Heart right ventricle (tissue), 16 donors: Measurements from ENCODE around the gene TMEM107. TPM values are rescaled to one million over a fixed set of nuclear protein-coding genes. Genes with fewer than 3 reads are reported as not detected.

Source experiments
- ATAC-seq, 8 donors: fragments of 200-7000 bp; cut with Tn5 transposase; one replicate each; pipeline ENCODE4 v1.9.1; 2020; ENCODE audit warnings: mild to moderate bottlenecking in 8 of 8, moderate library complexity in 8 of 8, moderate number of reproducible peaks in 1 of 8
- DNase-seq, 2 donors: peaks; one replicate each; pipeline ENCODE4 v3.0.0-alpha.2; 2020
- H3K27ac ChIP-seq, 10 donors: fragments of 200-600 bp; sonication (generic) in 2 of 10; one replicate each; pipeline versions ENCODE4 v1.5.0 to v1.8.0; 2020 to 2022; ENCODE audit warnings: mild to moderate bottlenecking in 3 of 10
- H3K27me3 ChIP-seq, 7 donors: fragments of 200-600 bp; one replicate each; pipeline ENCODE4 v1.8.0; 2021 to 2022; ENCODE audit warnings: mild to moderate bottlenecking in 2 of 7
- H3K36me3 ChIP-seq, 9 donors: fragments of 200-600 bp; sonication (generic) in 1 of 9; one replicate each; pipeline versions ENCODE4 v1.5.0 to v1.8.0; 2020 to 2022; ENCODE audit warnings: mild to moderate bottlenecking in 2 of 9
- H3K4me1 ChIP-seq, 9 donors: fragments of 200-600 bp; sonication (generic) in 1 of 9; one replicate each; pipeline versions ENCODE4 v1.5.0 to v1.8.0; 2020 to 2022; ENCODE audit warnings: mild to moderate bottlenecking in 4 of 9
- H3K4me3 ChIP-seq, 10 donors: fragments of 200-600 bp; sonication (generic) in 2 of 10; one replicate each; pipeline versions ENCODE4 v1.5.0 to v1.8.0; 2020 to 2022; ENCODE audit warnings: mild to moderate bottlenecking in 7 of 10, moderate library complexity in 2 of 10
- H3K9me3 ChIP-seq, 11 donors: fragments of 200-600 bp in 10 of 11; sonication (generic) in 2 of 11; one replicate each; pipeline versions ENCODE4 v1.5.0 to v1.8.0; 2013 to 2022; ENCODE audit warnings: mild to moderate bottlenecking in 2 of 11, control low read depth in 1 of 11, moderate library complexity in 1 of 11
- CTCF ChIP-seq, 9 donors: fragments of 200-600 bp; sonication (generic) in 2 of 9; IDR thresholded peaks; one replicate each; pipeline versions ENCODE4 v1.5.0 to v1.8.0; 2021 to 2022; ENCODE audit warnings: antibody characterized with exemption in 9 of 9, mild to moderate bottlenecking in 5 of 9, moderate library complexity in 1 of 9
- WGBS, 2 donors: extraction: QIAGEN DNeasy Blood & Tissue Kit; methylation state at CpG; one replicate each; pipeline ENCODE4 v1.1.7; 2013; ENCODE audit warnings: inconsistent platforms in 1 of 2; 5-methylcytosine and 5-hydroxymethylcytosine counted together
- intact Hi-C, 10 donors: fragments of 100-400 bp; cut with DNase I; formaldehyde crosslinking; loops; one replicate each; pipeline versions ENCODE4 v1.11.1 to v1.14.2; 2022
- polyA plus RNA-seq, 2 donors: library from polyadenylated mRNA; stranded (reverse); fragments of 200-250 nt; gene quantifications; one replicate each; pipeline ENCODE4 v1.2.3, GENCODE V29; 2013
- total RNA-seq, 10 donors: library from RNA; stranded (reverse); fragmentation: NEBNext Ultra II Directional in 3 of 10; extraction: Animal tissue kit (Norgen Biotek cat#: 25700) in 3 of 10; gene quantifications; one replicate each; pipeline versions ENCODE4 v1.2.1 to v1.2.4, GENCODE V29; 2021 to 2023
- donor health status: Arrhythmogenic right ventricular cardiomyopathy.
- donor health status: ischemic (EF 13 %, LVEDD 7.1; RV severe dilation, severe dysfunction).
- donor health status: healthy with polysubstance abuse.
- donor health status: DM: no; HTN: yes; CAD: no.
- donor health status: DM: no; HTN: no; CAD: no.
- donor health status: ischemic (EF 25% LVEDD 6.9; RV normal size, moderate dysfunction).
- donor health status: ischemic (EF 25% LVEDD 5.7; RV mildly dilated, moderate dysfunction).
- donor health status: healthy.
- donor health status: DM: yes; HTN: yes; CAD: no.
- donor health status: Ischemic cardiomyopathy.
- donor health status: ischemic (EF 35%, LVEDD 5.7; RV mildly dilated, moderate dysfunction).
- donor health status: nonischemic (EF 11% LVEDD 7.7; RV severe dilation, severe dysfunction).
- donor health status: DM: yes; HTN: yes; CAD: no.
- donor health status: PGD.
- donor health status: ischemic (EF 29% LVEDD 5.4; RV normal size, mild dysfunction).
- donor health status: nonischemic (EF 23%, LVEDD 6.1; RV moderate dilation, normal function).

TMEM107 gene
- total and polyA plus RNA-seq, 12 donors = 4.5 to 15.2 (median 7.3) TPM

- WGBS, 2 donors = 5 to 17% methylated on average over 23 to 55 of the region's 55 CpGs
- Histone ChIP-seq H3K27me3 (no peaks in the 10 kb centered on the region), H3K27ac (peak overlapping the region; percentile 97 to 100 (median 100)), H3K4me3 (peak overlapping the region; percentile 80 to 100 (median 99)), H3K36me3 (peaks cover 0 to 30% (median 17%) of the 10 kb centered on the region in 9 donors), H3K4me1 (peaks cover 25 to 62% (median 52%) of the 10 kb centered on the region in 9 donors), H3K9me3 (no peaks in the 10 kb centered on the region)
- no peak for TF ChIP-seq CTCF (IDR thresholded peaks at IDR 0.05)
- DNase-seq (no peak), ATAC-seq (peak in 7 of 8 donors; percentile 0 to 20 (median 9))
- intact Hi-C loops = loop anchor here in 3 of 10 donors (5.0 kb wide), 2 partner anchors 36 to 41 kb away; partner anchors contain the start of gene HES7 (in 2 of the 3)
Measured at GRCh38 chr17:8162997-8163977, 12.9 kb downstream of the TMEM107 start.

GRCh38 chr17:8162233-8162996, 13.8 kb downstream of the TMEM107 start, which contains the start of gene VAMP2:
Gene VAMP2, minus strand, starts transcription at chr17:8162948. Its CDS starts 69 bp downstream, at chr17:8162879.
- Histone ChIP-seq H3K27ac (peak within 1 kb of the TSS; percentile 97 to 100 (median 100)), H3K36me3 (peaks cover 0 to 34% (median 17%) of the 10 kb centered on the region in 9 donors), H3K9me3 (no peaks in the 10 kb centered on the region), H3K27me3 (no peaks in the 10 kb centered on the region), H3K4me3 (peak within 1 kb of the TSS; percentile 80 to 100 (median 99)), H3K4me1 (peaks cover 25 to 71% (median 57%) of the 10 kb centered on the region in 9 donors)
- TF ChIP-seq CTCF (IDR thresholded peaks at IDR 0.05) = peak in 1 of 9 donors; percentile 23
- ATAC-seq (peak; percentile 20 to 79 (median 58)), DNase-seq (peak; percentile 81 to 86)
- 1% methylated on average over 52 to 75 of the region's 75 CpGs for WGBS, 2 donors
- intact Hi-C loops = loop anchor here in 3 of 10 donors (5.0 kb wide), 2 partner anchors 35 to 40 kb away; partner anchors contain the start of gene HES7 (in 2 of the 3)

GRCh38 chr17:8161289-8162232, 14.6 kb downstream of the TMEM107 start:
- no peak for TF ChIP-seq CTCF (IDR thresholded peaks at IDR 0.05)
- intact Hi-C loops = loop anchor here in 4 of 10 donors (2.0 to 5.0 kb wide), 3 partner anchors 25 to 39 kb away; partner anchors contain the start of gene HES7 (in 2 of the 4)
- no peaks in the 10 kb centered on the region for H3K27me3 ChIP-seq
- peak overlapping the region; percentile 80 to 100 (median 99) for H3K4me3 ChIP-seq
- H3K27ac ChIP-seq = peak overlapping the region; percentile 97 to 100 (median 100)
- H3K36me3 ChIP-seq = peaks cover 0 to 34% (median 17%) of the 10 kb centered on the region in 9 donors
- WGBS, 2 donors = 45 to 46% methylated on average over 19 of the region's 19 CpGs
- peak in 1 of 8 donors; percentile 0 for ATAC-seq
- H3K4me1 ChIP-seq = peaks cover 30 to 76% (median 64%) of the 10 kb centered on the region in 9 donors
- no peaks in the 10 kb centered on the region for H3K9me3 ChIP-seq
- no peak for DNase-seq
